Smooth muscle cell (in vitro differentiated cells): Measurements from ENCODE around the gene SYNM. TPM values are rescaled to one million over a fixed set of nuclear protein-coding genes. Genes with fewer than 3 reads are reported as not detected.
"Not testable (repeated sequence)": the region's sequence is repeated elsewhere in the genome, so short reads cannot be mapped to it uniquely, and the experiment has no call there.

Source experiments
- DNase-seq: peaks from one replicate; lab custom pipeline; 2025; ENCODE audit not compliant: unreplicated experiment; lab: John Stamatoyannopoulos, UW
- H2AFZ ChIP-seq: fragments of 200-600 bp; sonication (generic); 2 replicates; pipeline ENCODE4 v1.6.0; 2016; ENCODE audit warnings: antibody characterized with exemption, low read depth, mild to moderate bottlenecking
- H3F3A ChIP-seq: fragments of 200-600 bp; sonication (generic); 2 replicates; pipeline ENCODE4 v1.6.0; 2017; ENCODE audit warnings: antibody characterized with exemption, low read depth
- H3K27ac ChIP-seq: fragments of 200-600 bp; sonication (generic); 2 replicates; pipeline ENCODE4 v1.5.1; 2016; ENCODE audit warnings: low read depth, mild to moderate bottlenecking
- H3K27me3 ChIP-seq: fragments of 200-600 bp; sonication (generic); 2 replicates; pipeline ENCODE4 v1.6.1; 2016; ENCODE audit warnings: low read depth, mild to moderate bottlenecking
- H3K36me3 ChIP-seq: fragments of 200-600 bp; sonication (generic); 2 replicates; pipeline ENCODE4 v1.5.1; 2016; ENCODE audit warnings: low read depth
- H3K4me1 ChIP-seq: fragments of 200-600 bp; sonication (generic); 2 replicates; pipeline ENCODE4 v1.5.1; 2016; ENCODE audit warnings: low read depth
- H3K4me2 ChIP-seq: fragments of 200-600 bp; sonication (generic); 2 replicates; pipeline ENCODE4 v1.6.0; 2016; ENCODE audit warnings: mild to moderate bottlenecking
- H3K4me3 ChIP-seq: fragments of 200-600 bp; sonication (generic); 2 replicates; pipeline ENCODE4 v1.5.1; 2016; ENCODE audit warnings: mild to moderate bottlenecking
- H3K79me2 ChIP-seq: fragments of 200-600 bp; sonication (generic); 2 replicates; pipeline ENCODE4 v1.6.0; 2016; ENCODE audit warnings: low read depth, mild to moderate bottlenecking
- H3K9ac ChIP-seq: fragments of 200-600 bp; sonication (generic); 2 replicates; pipeline ENCODE4 v1.6.0; 2016; ENCODE audit warnings: low read depth
- H3K9me3 ChIP-seq: fragments of 200-600 bp; sonication (generic); replicated peaks from 2 replicates; pipeline ENCODE4 v1.5.1; 2016; ENCODE audit warnings: low read depth
- H4K20me1 ChIP-seq: fragments of 200-600 bp; sonication (generic); 2 replicates; pipeline ENCODE4 v1.6.0; 2016; ENCODE audit warnings: low read depth
- CTCF ChIP-seq: fragments of 200-600 bp; sonication (generic); IDR thresholded peaks from 2 replicates; pipeline ENCODE4 v1.5.1; 2017; ENCODE audit warnings: borderline replicate concordance, mild to moderate bottlenecking, antibody characterized with exemption; ENCODE audit not compliant: insufficient read depth, poor library complexity, severe bottlenecking
- WGBS: methylation state at CpG from one replicate; pipeline ENCODE4 v1.1.7; 2016; ENCODE audit warnings: low lambda C conversion rate; 5-methylcytosine and 5-hydroxymethylcytosine counted together
- polyA plus RNA-seq: library from polyadenylated mRNA; unstranded; fragments of >200 nt; fragmentation: Nextera tagmentation; extraction: Ambion mirVana; gene quantifications from 2 replicates; pipeline ENCODE4 v1.2.1, GENCODE V29; 2016
- total RNA-seq: library from RNA; depleted of rRNA; stranded (reverse); fragments of >200 nt; gene quantifications from 2 replicates; pipeline ENCODE4 v1.2.3, GENCODE V29; 2014

The SYNM gene
- total and polyA plus RNA-seq, 2 experiments from 2014 or later: 1.3 to 3.0 TPM

- H3K27me3 ChIP-seq: no peaks in the 10 kb centered on the region
- H3K27ac ChIP-seq: no peak overlapping the region
- no peak for TF ChIP-seq CTCF
- no peaks in the 10 kb centered on the region for H3K9me3 ChIP-seq
- H2AFZ ChIP-seq: no peak overlapping the region
- H3K9ac ChIP-seq: no peak overlapping the region
- no peak for DNase-seq
- H4K20me1 ChIP-seq: no peaks in the 10 kb centered on the region
- peaks cover 7% of the 10 kb centered on the region for H3K79me2 ChIP-seq
- H3K4me3 ChIP-seq: no peak overlapping the region
- H3K4me1 ChIP-seq: no peaks in the 10 kb centered on the region
- no peak overlapping the region for H3K4me2 ChIP-seq
- peaks cover 7% of the 10 kb centered on the region for H3F3A ChIP-seq
- 80% methylated on average over 8 of the region's 8 CpGs for WGBS
- H3K36me3 ChIP-seq: no peaks in the 10 kb centered on the region
These were observed 5.9 kb downstream of the SYNM start for GRCh38 chr15:99110581-99111320.

GRCh38 chr15:99111641-99112040 is 6.8 kb downstream of the SYNM start:
- not testable (repeated sequence) for H3K9ac ChIP-seq, H3K4me3 ChIP-seq, H3K27me3 ChIP-seq, H3K27ac ChIP-seq, DNase-seq, H3K4me1 ChIP-seq, H4K20me1 ChIP-seq, H3K79me2 ChIP-seq, H3K36me3 ChIP-seq, H3K4me2 ChIP-seq, H3F3A ChIP-seq, H3K9me3 ChIP-seq, H2AFZ ChIP-seq
- WGBS: 96% methylated on average over 8 of the region's 8 CpGs

GRCh38 chr15:99113547-99114271 is 8.8 kb downstream of the SYNM start:
- TF ChIP-seq CTCF: no peak
- Histone ChIP-seq H3K4me3 (no peak overlapping the region), H3K9ac (no peak overlapping the region), H3K79me2 (no peaks in the 10 kb centered on the region), H3K9me3 (no peaks in the 10 kb centered on the region), H3K4me1 (no peaks in the 10 kb centered on the region), H3K4me2 (no peak overlapping the region), H2AFZ (no peak overlapping the region), H3K27me3 (no peaks in the 10 kb centered on the region), H3F3A (peaks cover 7% of the 10 kb centered on the region), H3K27ac (no peak overlapping the region), H4K20me1 (no peaks in the 10 kb centered on the region), H3K36me3 (no peaks in the 10 kb centered on the region)
- no peak for DNase-seq
- WGBS: 94% methylated on average over 13 of the region's 13 CpGs

GRCh38 chr15:99114511-99115299 is 9.8 kb downstream of the SYNM start:
- H3K36me3 ChIP-seq: no peaks in the 10 kb centered on the region
- H3F3A ChIP-seq: peaks cover 7% of the 10 kb centered on the region
- no peak overlapping the region for H3K27ac ChIP-seq
- H3K79me2 ChIP-seq: no peaks in the 10 kb centered on the region
- H3K9ac ChIP-seq: no peak overlapping the region
- no peak overlapping the region for H3K4me3 ChIP-seq
- no peaks in the 10 kb centered on the region for H3K4me1 ChIP-seq
- WGBS: 90% methylated on average over 12 of the region's 12 CpGs
- H3K4me2 ChIP-seq: no peak overlapping the region
- H3K9me3 ChIP-seq: no peaks in the 10 kb centered on the region
- H4K20me1 ChIP-seq: no peaks in the 10 kb centered on the region
- no peaks in the 10 kb centered on the region for H3K27me3 ChIP-seq
- DNase-seq: no peak
- TF ChIP-seq CTCF: no peak
- H2AFZ ChIP-seq: no peak overlapping the region
